Measurements from ENCODE around the gene GOLPH3.
"Not testable (repeated sequence)": the region's sequence is repeated elsewhere in the genome, so short reads cannot be mapped to it uniquely, and the experiment has no call there.

GOLPH3 gene

GRCh38 chr5:32100691-32101302 lies 73.3 kb downstream of the GOLPH3 start:
- DNase-seq = peak in 5 of 56 donors; percentile 30 to 58 (median 45)

- peak in 50 of 56 donors; percentile 12 to 87 (median 50) for DNase-seq
These were observed 73.9 kb downstream of the GOLPH3 start for GRCh38 chr5:32100230-32100629.

- no peak for DNase-seq
These were observed 74.6 kb downstream of the GOLPH3 start for GRCh38 chr5:32099486-32100035.

- no peak for DNase-seq
These were observed 75.2 kb downstream of the GOLPH3 start for GRCh38 chr5:32098890-32099310.

DNA sequence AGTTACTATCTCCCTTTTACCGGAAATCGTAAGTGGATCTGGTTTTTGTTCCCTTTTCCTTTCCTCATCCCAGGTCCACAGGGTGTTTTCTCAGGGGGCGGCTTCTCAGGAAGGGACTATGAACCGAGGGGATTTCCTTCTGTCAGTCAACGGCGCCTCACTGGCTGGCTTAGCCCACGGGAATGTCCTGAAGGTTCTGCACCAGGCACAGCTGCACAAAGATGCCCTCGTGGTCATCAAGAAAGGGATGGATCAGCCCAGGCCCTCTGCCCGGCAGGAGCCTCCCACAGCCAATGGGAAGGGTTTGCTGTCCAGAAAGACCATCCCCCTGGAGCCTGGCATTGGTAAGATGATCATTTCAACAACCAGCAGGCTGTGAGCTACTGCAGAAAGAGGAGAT lies 75.8 kb downstream of the GOLPH3 start:
- peak in 11 of 56 donors; percentile 3 to 36 (median 14) for DNase-seq

GRCh38 chr5:32096891-32097595 lies 77.1 kb downstream of the GOLPH3 start:
- DNase-seq = no peak

- no peak for DNase-seq
These were observed 78.9 kb downstream of the GOLPH3 start for GRCh38 chr5:32095261-32095671.

DNA sequence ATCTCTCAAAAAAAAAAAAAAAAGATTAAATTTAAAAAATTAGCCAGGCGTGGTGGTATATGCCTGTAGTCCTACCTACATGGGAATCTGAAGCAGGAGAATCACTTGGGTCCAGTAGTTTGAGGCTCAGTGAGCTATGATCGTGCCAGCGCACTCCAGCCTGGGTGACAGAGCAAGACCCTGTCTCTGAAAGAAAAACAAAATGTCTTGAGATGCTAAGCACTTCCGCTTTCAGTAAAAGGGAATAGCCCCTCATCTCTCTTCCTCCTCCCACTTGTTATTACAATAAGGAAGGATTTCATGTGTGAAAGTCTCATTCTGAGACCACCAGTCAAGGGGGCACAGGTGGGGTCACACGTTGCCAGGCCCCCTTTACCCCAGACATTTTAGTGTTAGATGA lies 79.4 kb downstream of the GOLPH3 start:
- DNase-seq = no peak

DNA sequence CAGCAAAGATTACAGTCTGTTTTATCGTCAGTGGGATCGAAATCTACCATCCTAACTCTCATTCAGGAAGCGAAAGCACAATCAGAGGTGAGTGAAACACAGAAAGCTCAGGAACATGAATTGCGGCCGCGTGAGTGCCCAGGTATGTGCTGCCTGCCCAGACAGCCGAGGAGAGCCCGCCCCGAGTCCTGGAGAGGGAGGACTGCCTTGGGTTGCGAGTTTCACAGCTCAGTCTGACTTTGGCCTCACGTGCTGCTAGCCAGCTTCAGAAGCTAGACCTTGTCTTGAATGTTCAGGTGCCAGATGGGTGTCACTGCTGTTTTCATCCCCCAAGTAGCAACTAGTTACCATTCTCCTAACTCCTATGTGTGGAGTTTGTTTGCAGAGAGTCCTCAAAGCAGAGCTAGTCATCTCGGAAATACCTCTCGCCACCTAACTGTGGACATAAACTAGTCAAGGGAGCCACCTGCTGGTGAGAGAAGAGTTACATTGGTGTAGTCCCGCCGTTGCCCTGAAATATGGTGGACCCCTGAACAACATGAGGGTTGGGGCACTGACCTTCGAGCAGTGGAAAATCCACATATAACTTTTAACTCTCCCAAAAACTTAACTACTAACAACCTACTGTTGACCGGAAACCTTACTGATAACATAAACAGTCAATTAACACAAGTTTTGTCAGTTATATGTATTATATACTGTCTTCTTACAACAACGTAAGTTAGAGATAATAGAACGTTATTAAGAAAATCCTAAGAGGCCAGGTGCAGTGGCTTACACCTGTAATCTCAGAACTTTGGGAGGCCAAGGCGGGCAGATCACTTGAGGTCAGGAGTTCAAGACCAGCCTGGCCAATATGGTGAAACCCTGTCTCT lies 80.9 kb downstream of the GOLPH3 start:
- DNase-seq = peak in 37 of 56 donors; percentile 3 to 81 (median 33)

- no peak for DNase-seq
These were observed 83.4 kb downstream of the GOLPH3 start for GRCh38 chr5:32090755-32091128.

GRCh38 chr5:32090026-32090754 lies 83.9 kb downstream of the GOLPH3 start:
- DNase-seq = no peak

DNA sequence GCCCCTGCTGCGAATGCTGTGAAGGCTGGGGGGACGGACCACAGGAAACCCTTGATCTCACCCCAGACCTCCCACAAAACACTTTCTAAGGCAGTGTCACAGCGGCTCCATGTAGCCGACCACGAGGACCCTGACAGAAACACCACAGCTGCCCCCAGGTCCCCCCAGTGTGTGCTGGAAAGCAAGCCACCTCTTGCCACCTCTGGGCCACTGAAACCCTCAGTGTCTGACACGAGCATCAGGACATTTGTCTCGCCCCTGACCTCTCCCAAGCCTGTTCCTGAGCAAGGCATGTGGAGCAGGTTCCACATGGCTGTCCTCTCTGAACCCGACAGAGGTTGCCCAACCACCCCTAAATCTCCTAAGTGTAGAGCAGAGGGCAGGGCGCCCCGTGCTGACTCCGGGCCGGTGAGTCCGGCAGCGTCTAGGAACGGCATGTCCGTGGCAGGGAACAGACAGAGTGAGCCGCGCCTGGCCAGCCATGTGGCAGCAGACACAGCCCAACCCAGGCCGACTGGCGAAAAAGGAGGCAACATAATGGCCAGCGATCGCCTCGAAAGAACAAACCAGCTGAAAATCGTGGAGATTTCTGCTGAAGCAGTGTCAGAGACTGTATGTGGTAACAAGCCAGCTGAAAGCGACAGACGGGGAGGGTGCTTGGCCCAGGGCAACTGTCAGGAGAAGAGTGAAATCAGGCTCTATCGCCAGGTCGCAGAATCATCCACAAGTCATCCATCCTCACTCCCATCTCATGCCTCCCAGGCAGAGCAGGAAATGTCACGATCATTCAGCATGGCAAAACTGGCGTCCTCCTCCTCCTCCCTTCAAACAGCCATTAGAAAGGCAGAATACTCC lies 84.7 kb downstream of the GOLPH3 start:
- no peak for DNase-seq

GRCh38 chr5:32088214-32088613 lies 85.9 kb downstream of the GOLPH3 start:
- no peak for DNase-seq

- DNase-seq = no peak
These were observed 86.7 kb downstream of the GOLPH3 start for GRCh38 chr5:32087086-32088082.

DNA sequence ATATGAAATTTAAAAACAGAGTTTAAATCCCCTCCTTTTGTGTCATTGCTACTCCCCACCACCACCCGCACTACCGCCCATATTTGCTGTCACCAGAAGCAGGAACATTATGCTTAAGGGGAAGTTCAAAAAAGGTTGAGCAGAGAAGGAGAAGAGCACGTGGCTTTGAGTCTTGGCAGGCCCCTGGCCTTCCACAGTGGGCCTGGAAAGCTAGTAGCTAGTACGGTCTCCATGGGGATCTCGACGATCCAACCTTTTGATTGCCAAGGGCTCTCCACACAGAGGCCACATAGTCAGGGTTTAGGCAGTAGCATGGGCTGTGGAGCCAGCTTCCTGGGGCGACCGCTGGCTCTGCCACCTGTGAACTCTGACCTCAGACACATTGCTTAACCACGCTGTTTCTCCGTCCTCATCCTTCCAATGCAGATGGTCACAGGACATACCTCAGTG lies 90.1 kb downstream of the GOLPH3 start:
- peak in 29 of 56 donors; percentile 5 to 61 (median 36) for DNase-seq

DNA sequence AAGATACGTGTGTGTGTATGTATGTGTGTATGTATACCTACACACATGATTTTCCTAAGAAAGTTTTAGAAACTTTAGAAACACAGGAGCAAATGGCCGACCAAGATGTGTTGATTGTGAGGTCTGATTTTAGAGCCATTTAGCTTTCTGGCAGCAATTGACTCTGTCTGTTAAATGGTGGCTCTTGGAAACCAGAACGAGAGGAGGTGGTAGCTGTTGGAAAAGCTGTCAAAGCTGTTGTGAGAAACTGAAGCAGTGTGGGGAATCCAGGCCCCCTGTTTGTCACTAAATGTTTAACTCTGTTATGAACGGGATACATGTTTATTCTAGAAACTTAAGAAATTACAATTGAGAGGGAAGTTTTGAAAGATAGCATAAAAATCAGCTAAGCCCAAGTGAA lies 91.4 kb downstream of the GOLPH3 start:
- DNase-seq = no peak

GRCh38 chr5:32080565-32080964 lies 93.6 kb downstream of the GOLPH3 start:
- DNase-seq = not testable (repeated sequence)

DNA sequence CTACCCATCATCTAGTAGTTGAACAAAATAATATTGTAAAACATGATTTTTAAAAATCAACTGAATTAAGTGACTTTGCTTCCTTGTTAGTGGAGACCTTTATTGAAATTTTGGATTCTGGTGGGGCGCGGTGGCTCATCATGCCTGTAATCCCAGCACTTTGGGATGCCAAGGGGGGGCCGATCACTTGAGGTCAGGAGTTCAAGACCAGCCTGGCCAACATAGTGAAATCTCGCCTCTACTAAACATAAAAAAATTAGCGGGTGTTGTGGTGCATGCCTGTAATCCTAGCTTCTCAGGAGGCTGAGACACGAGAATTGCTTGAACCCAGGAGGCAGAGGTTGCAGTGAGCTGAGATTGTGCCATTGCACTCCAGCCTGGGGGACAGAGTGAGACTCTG lies 95.3 kb downstream of the GOLPH3 start:
- DNase-seq = not testable (repeated sequence)

All from nucleus accumbens (tissue), 56 donors.